ENCODE measurements around the gene FETUB.
"Not testable (repeated sequence)": the region's sequence is repeated elsewhere in the genome, so short reads cannot be mapped to it uniquely, and the experiment has no call there.

FETUB gene

GRCh38 chr3:186702451-186702850 lies 62.3 kb downstream of the FETUB start:
- H3K36me3 ChIP-seq (ENCODE audit: control insufficient read depth, insufficient read depth, low read length); H3K4me3 ChIP-seq (ENCODE audit: extremely low read depth, insufficient read depth, low read length, poor library complexity, severe bottlenecking); H3K27ac ChIP-seq (ENCODE audit: low read depth, low read length, severe bottlenecking); H3K4me1 ChIP-seq (ENCODE audit: control insufficient read depth, insufficient read depth, low read length, poor library complexity, severe bottlenecking); H3K9me3 ChIP-seq (ENCODE audit: control insufficient read depth, low read length): not testable (repeated sequence)
